ENCODE measurements around the gene SYT1.

DNA sequence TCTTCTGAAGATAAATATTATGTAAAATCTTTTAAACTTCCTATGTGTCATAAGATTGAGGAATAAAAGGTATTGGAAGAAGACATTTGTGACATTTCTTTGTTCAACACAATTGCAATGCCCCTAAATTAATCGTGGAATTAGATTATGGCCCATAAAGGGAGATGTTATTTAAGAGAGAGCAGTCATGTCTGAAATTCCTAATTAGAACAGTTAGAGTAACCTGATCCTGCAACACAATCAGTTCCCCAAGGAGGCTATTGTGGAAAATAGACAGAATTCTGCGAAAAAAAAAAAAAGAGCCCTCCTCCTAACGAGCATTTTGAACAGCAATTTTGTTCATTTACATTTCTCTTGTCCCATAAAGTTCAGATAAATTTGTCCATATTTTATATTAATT, 486.7 kb downstream of the SYT1 start:
- no peak for TF ChIP-seq POLR2AphosphoS5 (IDR thresholded peaks at IDR 0.05; ENCODE audit: low read depth)
- TF ChIP-seq CTCF (conservative IDR thresholded peaks at IDR 0.05; ENCODE audit: low read depth in 2 of 2), result no peak
- no peak for TF ChIP-seq CREB1 (CRISPR knock-in tag; IDR thresholded peaks at IDR 0.05; ENCODE audit: low read depth)
- TF ChIP-seq, protein P1, sequence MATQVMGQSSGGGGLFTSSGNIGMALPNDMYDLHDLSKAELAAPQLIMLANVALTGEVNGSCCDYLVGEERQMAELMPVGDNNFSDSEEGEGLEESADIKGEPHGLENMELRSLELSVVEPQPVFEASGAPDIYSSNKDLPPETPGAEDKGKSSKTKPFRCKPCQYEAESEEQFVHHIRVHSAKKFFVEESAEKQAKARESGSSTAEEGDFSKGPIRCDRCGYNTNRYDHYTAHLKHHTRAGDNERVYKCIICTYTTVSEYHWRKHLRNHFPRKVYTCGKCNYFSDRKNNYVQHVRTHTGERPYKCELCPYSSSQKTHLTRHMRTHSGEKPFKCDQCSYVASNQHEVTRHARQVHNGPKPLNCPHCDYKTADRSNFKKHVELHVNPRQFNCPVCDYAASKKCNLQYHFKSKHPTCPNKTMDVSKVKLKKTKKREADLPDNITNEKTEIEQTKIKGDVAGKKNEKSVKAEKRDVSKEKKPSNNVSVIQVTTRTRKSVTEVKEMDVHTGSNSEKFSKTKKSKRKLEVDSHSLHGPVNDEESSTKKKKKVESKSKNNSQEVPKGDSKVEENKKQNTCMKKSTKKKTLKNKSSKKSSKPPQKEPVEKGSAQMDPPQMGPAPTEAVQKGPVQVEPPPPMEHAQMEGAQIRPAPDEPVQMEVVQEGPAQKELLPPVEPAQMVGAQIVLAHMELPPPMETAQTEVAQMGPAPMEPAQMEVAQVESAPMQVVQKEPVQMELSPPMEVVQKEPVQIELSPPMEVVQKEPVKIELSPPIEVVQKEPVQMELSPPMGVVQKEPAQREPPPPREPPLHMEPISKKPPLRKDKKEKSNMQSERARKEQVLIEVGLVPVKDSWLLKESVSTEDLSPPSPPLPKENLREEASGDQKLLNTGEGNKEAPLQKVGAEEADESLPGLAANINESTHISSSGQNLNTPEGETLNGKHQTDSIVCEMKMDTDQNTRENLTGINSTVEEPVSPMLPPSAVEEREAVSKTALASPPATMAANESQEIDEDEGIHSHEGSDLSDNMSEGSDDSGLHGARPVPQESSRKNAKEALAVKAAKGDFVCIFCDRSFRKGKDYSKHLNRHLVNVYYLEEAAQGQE (IDR thresholded peaks at IDR 0.05; ENCODE audit: unreplicated experiment), result no peak
- TF ChIP-seq JUNB (IDR thresholded peaks at IDR 0.05; ENCODE audit: unreplicated experiment), result no peak
- no peak for TF ChIP-seq NANOG (IDR thresholded peaks at IDR 0.05; ENCODE audit: borderline replicate concordance)
- TF ChIP-seq EZH2phosphoT487 (IDR thresholded peaks at IDR 0.05; ENCODE audit: unreplicated experiment), result no peak
- no peak for TF ChIP-seq EZH2 (IDR thresholded peaks at IDR 0.05; ENCODE audit: low read depth, unreplicated experiment)
- no peak for TF ChIP-seq STAT1 (IDR thresholded peaks at IDR 0.05; ENCODE audit: unreplicated experiment)
- TF ChIP-seq ETS1 (IDR thresholded peaks at IDR 0.05), result no peak
- no peak for TF ChIP-seq ZNF331 (CRISPR knock-in tag; IDR thresholded peaks at IDR 0.05; ENCODE audit: low read depth)
